ENCODE data around the gene PSEN2.

Gene PSEN2

DNA sequence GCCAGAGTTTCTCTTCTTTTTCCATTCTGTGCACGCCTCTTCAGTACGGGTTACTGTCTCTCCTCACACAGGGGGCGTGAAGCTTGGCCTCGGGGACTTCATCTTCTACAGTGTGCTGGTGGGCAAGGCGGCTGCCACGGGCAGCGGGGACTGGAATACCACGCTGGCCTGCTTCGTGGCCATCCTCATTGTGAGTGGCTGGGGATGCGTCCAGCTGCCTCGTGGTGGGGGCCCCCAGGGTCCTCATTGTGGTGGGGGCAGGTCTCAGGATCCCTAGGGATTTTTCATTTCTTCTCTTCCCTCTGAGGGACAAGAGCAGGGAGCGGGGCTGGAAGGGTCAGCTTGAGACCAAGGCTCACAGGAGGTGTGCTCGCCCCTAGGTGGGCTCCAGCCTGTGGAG is 23.5 kb downstream of the PSEN2 start:
- no peak for DNase-seq
- TF ChIP-seq, protein P1, sequence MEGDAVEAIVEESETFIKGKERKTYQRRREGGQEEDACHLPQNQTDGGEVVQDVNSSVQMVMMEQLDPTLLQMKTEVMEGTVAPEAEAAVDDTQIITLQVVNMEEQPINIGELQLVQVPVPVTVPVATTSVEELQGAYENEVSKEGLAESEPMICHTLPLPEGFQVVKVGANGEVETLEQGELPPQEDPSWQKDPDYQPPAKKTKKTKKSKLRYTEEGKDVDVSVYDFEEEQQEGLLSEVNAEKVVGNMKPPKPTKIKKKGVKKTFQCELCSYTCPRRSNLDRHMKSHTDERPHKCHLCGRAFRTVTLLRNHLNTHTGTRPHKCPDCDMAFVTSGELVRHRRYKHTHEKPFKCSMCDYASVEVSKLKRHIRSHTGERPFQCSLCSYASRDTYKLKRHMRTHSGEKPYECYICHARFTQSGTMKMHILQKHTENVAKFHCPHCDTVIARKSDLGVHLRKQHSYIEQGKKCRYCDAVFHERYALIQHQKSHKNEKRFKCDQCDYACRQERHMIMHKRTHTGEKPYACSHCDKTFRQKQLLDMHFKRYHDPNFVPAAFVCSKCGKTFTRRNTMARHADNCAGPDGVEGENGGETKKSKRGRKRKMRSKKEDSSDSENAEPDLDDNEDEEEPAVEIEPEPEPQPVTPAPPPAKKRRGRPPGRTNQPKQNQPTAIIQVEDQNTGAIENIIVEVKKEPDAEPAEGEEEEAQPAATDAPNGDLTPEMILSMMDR (IDR thresholded peaks at IDR 0.05; ENCODE audit: low read depth, low read length, missing control alignments) = no peak
- in situ Hi-C loops (cut with HindIII; ENCODE audit: low pct_ligation_motif_present, low sequenced_read_pairs) = no loop called here
- H3K27me3 ChIP-seq (replicated peaks) = no peaks in the 10 kb centered on the region
- H3K36me3 ChIP-seq (replicated peaks) = no peaks in the 10 kb centered on the region
- H3K4me3 ChIP-seq (ENCODE audit: low read depth, low read length) = no peak overlapping the region
- no peak overlapping the region for H3K27ac ChIP-seq

DNA sequence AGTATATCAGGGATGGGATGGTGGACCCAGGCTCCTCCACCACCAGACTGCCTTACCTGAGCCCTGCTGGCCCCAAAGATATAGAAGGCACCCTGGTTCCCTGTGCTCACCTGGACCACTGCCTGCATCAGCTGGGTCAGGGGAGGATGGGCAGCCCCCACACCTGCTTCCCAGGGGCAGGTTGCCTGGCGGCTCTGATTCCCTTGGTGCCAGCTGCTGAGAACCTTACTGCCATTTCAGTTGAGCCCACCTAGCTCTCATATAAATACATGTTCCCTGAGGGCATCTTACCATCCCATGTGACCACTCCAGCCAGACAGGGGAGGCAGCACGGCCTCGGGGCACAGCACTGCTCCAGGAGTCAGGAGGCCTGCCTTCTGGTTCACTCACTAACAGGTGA is 24.4 kb downstream of the PSEN2 start:
- H3K27ac ChIP-seq = no peak overlapping the region
- DNase-seq = no peak
- H3K36me3 ChIP-seq (replicated peaks) = no peaks in the 10 kb centered on the region
- H3K4me3 ChIP-seq (ENCODE audit: low read depth, low read length) = no peak overlapping the region
- TF ChIP-seq, protein P1 (IDR thresholded peaks at IDR 0.05; ENCODE audit: low read depth, low read length, missing control alignments) = no peak
- in situ Hi-C loops (cut with HindIII; ENCODE audit: low pct_ligation_motif_present, low sequenced_read_pairs) = no loop called here
- H3K27me3 ChIP-seq (replicated peaks) = no peaks in the 10 kb centered on the region

DNA sequence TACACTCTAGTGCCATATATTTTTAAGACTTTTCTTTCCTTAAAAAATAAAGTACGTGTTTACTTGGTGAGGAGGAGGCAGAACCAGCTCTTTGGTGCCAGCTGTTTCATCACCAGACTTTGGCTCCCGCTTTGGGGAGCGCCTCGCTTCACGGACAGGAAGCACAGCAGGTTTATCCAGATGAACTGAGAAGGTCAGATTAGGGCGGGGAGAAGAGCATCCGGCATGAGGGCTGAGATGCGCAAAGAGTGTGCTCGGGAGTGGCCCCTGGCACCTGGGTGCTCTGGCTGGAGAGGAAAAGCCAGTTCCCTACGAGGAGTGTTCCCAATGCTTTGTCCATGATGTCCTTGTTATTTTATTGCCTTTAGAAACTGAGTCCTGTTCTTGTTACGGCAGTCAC is 25.2 kb downstream of the PSEN2 start:
- Histone ChIP-seq H3K4me3 (ENCODE audit: low read depth, low read length) (no peak overlapping the region), H3K36me3 (replicated peaks) (no peaks in the 10 kb centered on the region), H3K27me3 (replicated peaks) (no peaks in the 10 kb centered on the region), H3K27ac (no peak overlapping the region)
- in situ Hi-C loops (cut with HindIII; ENCODE audit: low pct_ligation_motif_present, low sequenced_read_pairs) = no loop called here
- TF ChIP-seq, protein P1 (IDR thresholded peaks at IDR 0.05; ENCODE audit: low read depth, low read length, missing control alignments) = no peak
- DNase-seq = no peak

DNA sequence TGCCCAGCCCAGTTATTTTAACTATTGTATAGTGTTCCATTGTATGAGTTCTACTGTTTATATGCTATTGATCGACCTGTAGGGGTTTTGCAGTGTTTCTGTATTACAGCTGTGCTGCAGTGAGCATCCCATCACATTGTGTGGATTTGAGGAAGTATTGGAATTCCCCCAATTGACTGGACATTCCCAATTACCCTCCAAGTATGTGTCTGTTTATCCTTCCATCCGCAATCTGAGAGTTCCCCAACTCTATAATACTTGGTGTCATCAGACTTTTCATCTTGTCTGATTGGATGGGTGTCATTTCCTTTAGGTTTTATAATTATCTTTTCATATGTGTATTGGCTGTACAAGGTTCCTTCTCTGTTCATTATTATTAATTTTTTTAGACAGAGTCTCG is 27.8 kb downstream of the PSEN2 start:
- TF ChIP-seq, protein P1 (IDR thresholded peaks at IDR 0.05; ENCODE audit: low read depth, low read length, missing control alignments) = no peak
- in situ Hi-C loops (cut with HindIII; ENCODE audit: low pct_ligation_motif_present, low sequenced_read_pairs) = no loop called here
- Histone ChIP-seq H3K27me3 (replicated peaks) (no peaks in the 10 kb centered on the region), H3K36me3 (replicated peaks) (no peaks in the 10 kb centered on the region), H3K4me3 (ENCODE audit: low read depth, low read length) (no peak overlapping the region), H3K27ac (no peak overlapping the region)
- DNase-seq = no peak

DNA sequence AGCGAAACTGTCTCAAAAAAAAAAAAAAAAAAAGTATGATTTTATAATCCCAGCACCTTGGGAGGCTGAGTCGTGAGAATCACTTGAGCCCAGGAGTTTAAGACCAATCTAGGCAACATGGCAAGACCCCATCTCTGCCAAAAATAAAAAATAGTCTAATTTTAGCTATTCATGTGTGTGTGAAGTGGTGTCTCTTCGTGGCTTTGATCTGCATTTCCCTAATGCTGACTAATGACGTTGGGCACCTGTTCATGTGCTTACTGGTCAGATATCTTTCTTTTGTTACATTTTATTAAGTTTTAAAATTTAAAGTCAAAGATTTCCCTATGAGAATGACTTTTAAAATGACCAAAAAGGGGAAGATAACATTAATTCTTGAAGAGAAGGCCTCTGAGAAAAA is 31.0 kb downstream of the PSEN2 start:
- Histone ChIP-seq H3K4me3 (ENCODE audit: low read depth, low read length) (no peak overlapping the region), H3K27me3 (replicated peaks) (no peaks in the 10 kb centered on the region), H3K36me3 (replicated peaks) (no peaks in the 10 kb centered on the region), H3K27ac (no peak overlapping the region)
- TF ChIP-seq, protein P1 (IDR thresholded peaks at IDR 0.05; ENCODE audit: low read depth, low read length, missing control alignments) = no peak
- no peak for DNase-seq
- in situ Hi-C loops (cut with HindIII; ENCODE audit: low pct_ligation_motif_present, low sequenced_read_pairs) = no loop called here

DNA sequence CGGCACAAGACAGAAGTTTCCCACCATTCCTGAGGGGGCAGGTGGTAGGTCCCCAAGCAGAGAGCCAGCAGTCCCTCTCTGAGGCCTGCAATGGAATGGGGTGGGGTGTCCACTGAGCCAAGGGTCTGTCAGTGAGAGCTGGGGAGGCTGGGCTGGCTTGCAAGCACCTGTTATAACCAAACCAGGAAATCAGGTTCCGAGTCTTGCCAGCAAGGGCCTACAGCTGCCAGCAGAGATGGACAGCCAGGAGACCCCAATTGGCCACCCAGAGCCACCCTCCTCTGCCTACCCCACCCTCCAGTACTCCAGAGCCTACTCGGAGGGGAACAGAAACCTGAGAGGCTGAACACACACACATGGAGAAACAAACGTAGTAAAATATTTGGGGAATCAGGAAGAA is 32.2 kb downstream of the PSEN2 start:
- in situ Hi-C loops (cut with HindIII; ENCODE audit: low pct_ligation_motif_present, low sequenced_read_pairs) = no loop called here
- H3K4me3 ChIP-seq (ENCODE audit: low read depth, low read length) = no peak overlapping the region
- TF ChIP-seq, protein P1 (IDR thresholded peaks at IDR 0.05; ENCODE audit: low read depth, low read length, missing control alignments) = no peak

More for the DNA sequence above, 32.2 kb downstream of the PSEN2 start:
- Histone ChIP-seq H3K27me3 (replicated peaks) (no peaks in the 10 kb centered on the region), H3K36me3 (replicated peaks) (no peaks in the 10 kb centered on the region), H3K27ac (no peak overlapping the region)
- DNase-seq = no peak

All from brain microvascular endothelial cell (primary cell).